PC-9 (cell line): ENCODE measurements around the gene RGL1.

Experiments
- EZH2 ChIP-seq: fragments of 200-600 bp; sonication (generic); IDR thresholded peaks from 2 replicates; pipeline ENCODE4 v1.8.0; 2017; ENCODE audit warnings: antibody characterized with exemption, low read depth
- TF ChIP-seq, protein P1 (sequence below): fragments of 200-600 bp; sonication (generic); conservative IDR thresholded peaks from 2 replicates; pipeline ENCODE4 v1.6.1; 2017; ENCODE audit warnings: mixed run types, antibody characterized with exemption, mild to moderate bottlenecking, moderate library complexity

- TF ChIP-seq, protein P1, sequence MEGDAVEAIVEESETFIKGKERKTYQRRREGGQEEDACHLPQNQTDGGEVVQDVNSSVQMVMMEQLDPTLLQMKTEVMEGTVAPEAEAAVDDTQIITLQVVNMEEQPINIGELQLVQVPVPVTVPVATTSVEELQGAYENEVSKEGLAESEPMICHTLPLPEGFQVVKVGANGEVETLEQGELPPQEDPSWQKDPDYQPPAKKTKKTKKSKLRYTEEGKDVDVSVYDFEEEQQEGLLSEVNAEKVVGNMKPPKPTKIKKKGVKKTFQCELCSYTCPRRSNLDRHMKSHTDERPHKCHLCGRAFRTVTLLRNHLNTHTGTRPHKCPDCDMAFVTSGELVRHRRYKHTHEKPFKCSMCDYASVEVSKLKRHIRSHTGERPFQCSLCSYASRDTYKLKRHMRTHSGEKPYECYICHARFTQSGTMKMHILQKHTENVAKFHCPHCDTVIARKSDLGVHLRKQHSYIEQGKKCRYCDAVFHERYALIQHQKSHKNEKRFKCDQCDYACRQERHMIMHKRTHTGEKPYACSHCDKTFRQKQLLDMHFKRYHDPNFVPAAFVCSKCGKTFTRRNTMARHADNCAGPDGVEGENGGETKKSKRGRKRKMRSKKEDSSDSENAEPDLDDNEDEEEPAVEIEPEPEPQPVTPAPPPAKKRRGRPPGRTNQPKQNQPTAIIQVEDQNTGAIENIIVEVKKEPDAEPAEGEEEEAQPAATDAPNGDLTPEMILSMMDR = no peak
- TF ChIP-seq EZH2 = no peak
Observed at GRCh38 chr1:183920651-183921050, 115.7 kb downstream of the RGL1 start.
